ENCODE data around the gene GDI1. TPM values are rescaled to one million over a fixed set of nuclear protein-coding genes. Genes with fewer than 3 reads are reported as not detected.
A peak's percentile ranks its signal among the peaks of the same experiment; 100 is the strongest.

The GDI1 gene
- total and polyA plus RNA-seq, 2 of the 8 experiments (the other 6 are each of a cell fraction or from before 2014, with no cell fraction given) = 83.1 to 136 TPM

DNA sequence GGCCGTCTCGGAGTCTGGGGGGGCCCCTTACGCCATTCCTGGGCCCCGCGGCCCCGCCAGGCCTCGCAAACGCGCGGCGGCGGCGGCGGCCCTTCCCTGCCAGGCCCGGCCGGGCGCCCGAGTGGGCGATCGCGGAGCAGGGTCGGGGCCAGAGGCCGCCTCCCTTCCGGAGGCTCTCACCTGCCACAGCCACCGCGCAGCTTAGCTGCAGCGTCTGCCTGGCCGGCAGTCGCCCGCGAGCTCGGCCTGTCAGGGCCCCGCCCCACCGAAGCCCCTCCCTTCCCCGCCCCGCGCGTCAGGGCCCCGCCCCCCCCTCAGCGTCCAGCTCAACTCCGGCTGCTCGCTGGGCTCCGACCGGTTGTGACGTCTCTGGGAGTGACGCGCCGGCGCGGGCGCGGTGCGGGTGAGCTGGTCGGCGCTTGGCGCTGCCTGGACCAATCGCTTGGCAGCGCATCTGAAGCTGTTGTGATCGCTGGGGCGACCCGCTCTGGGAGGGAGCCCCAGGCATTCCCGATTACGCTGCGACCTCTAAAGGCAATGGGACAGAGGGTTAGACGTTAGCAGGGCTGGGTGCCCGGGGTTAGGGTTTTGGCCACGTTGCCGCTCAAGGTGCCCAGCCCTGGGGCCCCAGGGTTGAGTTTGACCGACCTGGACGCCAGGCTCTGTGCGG lies 53.6 kb downstream of the GDI1 start, which contains the start of gene SLC10A3 (continued):
- peak in 1 of 2 experiments; percentile 54; a peak in 2 of 3 replicates for TF ChIP-seq POLR2A (IDR thresholded peaks at IDR 0.05; ENCODE audit: control extremely low read depth in 1 of 2, low read depth in 2 of 2, low read length in 2 of 2)
- no peak for TF ChIP-seq CHD1 (IDR thresholded peaks at IDR 0.05; ENCODE audit: low read depth, low read length)
- TF ChIP-seq SP4 (IDR thresholded peaks at IDR 0.05; ENCODE audit: low read length) = no peak
- TF ChIP-seq SIRT6 (IDR thresholded peaks at IDR 0.05; ENCODE audit: low read length) = no peak
- no peak for TF ChIP-seq E2F6 (IDR thresholded peaks at IDR 0.05)
- no peak for TF ChIP-seq SRF (IDR thresholded peaks at IDR 0.05; ENCODE audit: low read depth, low read length)
- TF ChIP-seq KDM5A (IDR thresholded peaks at IDR 0.05; ENCODE audit: low read length) = no peak
- TF ChIP-seq TAF1 (IDR thresholded peaks at IDR 0.05; ENCODE audit: low read depth, low read length) = peak; percentile 81
- TF ChIP-seq PHF8 (conservative IDR thresholded peaks at IDR 0.05; ENCODE audit: low read depth, low read length) = peak; percentile 52; the same call in 1 of the 2 replicates
- TF ChIP-seq ATF3 (IDR thresholded peaks at IDR 0.05; ENCODE audit: insufficient read depth, low read depth, low read length) = no peak
- TF ChIP-seq CBX5 (IDR thresholded peaks at IDR 0.05; ENCODE audit: low read depth, low read length) = no peak
- TF ChIP-seq TBP (IDR thresholded peaks at IDR 0.05; ENCODE audit: low read depth, low read length) = peak; percentile 58
- peak; percentile 45 for TF ChIP-seq TAF7 (optimal IDR thresholded peaks at IDR 0.05; ENCODE audit: borderline replicate concordance, low read depth, low read length)
- TF ChIP-seq POLR2AphosphoS5 (IDR thresholded peaks at IDR 0.05; ENCODE audit: low read depth, low read length) = peak; percentile 50

Small RNA genes within 50 kb of the gene (microRNA-seq; reads per million reads assigned to microRNA genes)
- gene MIR6858 (ENCODE audit: borderline microRNAs expressed in 2 of 2, borderline number of aligned reads in 2 of 2, borderline replicate concordance in 1 of 2) = 0 to 0.41 reads per million in 2 experiments

Small RNA genes within 50 kb of the gene (small RNA-seq; reads per million reads assigned to genes)
- gene MIR6858 (ENCODE audit: insufficient read depth) (0.51 reads per million), gene SNORA70 (ENCODE audit: insufficient read depth) (not detected)

Other genes with a start within 250 kb of the GDI1 start
- not detected in 2 replicates for gene OPN1MW2, start 217.4 kb upstream of the GDI1 start, total RNA-seq (2021; fragmentation: NEBNext Ultra II Directional; extraction: Animal tissue kit (Norgen Biotek cat#: 25700))
- not detected in 2 replicates for gene OPN1MW2, start 217.4 kb upstream of the GDI1 start, polyA plus RNA-seq (2011; rRNA removed)
- not detected in 2 replicates for gene OPN1MW3, start 179.6 kb upstream of the GDI1 start, total RNA-seq (2021; fragmentation: NEBNext Ultra II Directional; extraction: Animal tissue kit (Norgen Biotek cat#: 25700))
- gene OPN1MW3, start 179.6 kb upstream of the GDI1 start, polyA plus RNA-seq (2011; rRNA removed) = not detected in 2 replicates
- not detected in 2 replicates for gene TEX28, start 142.0 kb upstream of the GDI1 start, total RNA-seq (2021; fragmentation: NEBNext Ultra II Directional; extraction: Animal tissue kit (Norgen Biotek cat#: 25700))
- not detected in 2 replicates for gene TEX28, start 142.0 kb upstream of the GDI1 start, polyA plus RNA-seq (2011; rRNA removed)
- gene TKTL1, start 141.4 kb upstream of the GDI1 start, total RNA-seq (2021; fragmentation: NEBNext Ultra II Directional; extraction: Animal tissue kit (Norgen Biotek cat#: 25700)) = not detected in 2 replicates
- 0.03 and 0.05 TPM in 2 replicates for gene TKTL1, start 141.4 kb upstream of the GDI1 start, polyA plus RNA-seq (2011; rRNA removed)
- 925 and 957 TPM in 2 replicates for gene FLNA, start 62.5 kb upstream of the GDI1 start, total RNA-seq (2021; fragmentation: NEBNext Ultra II Directional; extraction: Animal tissue kit (Norgen Biotek cat#: 25700))
- gene FLNA, start 62.5 kb upstream of the GDI1 start, polyA plus RNA-seq (2011; rRNA removed) = 315 and 451 TPM in 2 replicates
- 104 and 109 TPM in 2 replicates for gene EMD, start 57.9 kb upstream of the GDI1 start, total RNA-seq (2021; fragmentation: NEBNext Ultra II Directional; extraction: Animal tissue kit (Norgen Biotek cat#: 25700))
- gene EMD, start 57.9 kb upstream of the GDI1 start, polyA plus RNA-seq (2011; rRNA removed) = 45.5 and 128 TPM in 2 replicates
- 2,633 and 2,739 TPM in 2 replicates for gene RPL10, start 38.8 kb upstream of the GDI1 start, total RNA-seq (2021; fragmentation: NEBNext Ultra II Directional; extraction: Animal tissue kit (Norgen Biotek cat#: 25700))
- 4,127 and 4,293 TPM in 2 replicates for gene RPL10, start 38.8 kb upstream of the GDI1 start, polyA plus RNA-seq (2011; rRNA removed)
- gene DNASE1L1, start 27.9 kb upstream of the GDI1 start, total RNA-seq (2021; fragmentation: NEBNext Ultra II Directional; extraction: Animal tissue kit (Norgen Biotek cat#: 25700)) = 8.7 and 10.3 TPM in 2 replicates
- gene DNASE1L1, start 27.9 kb upstream of the GDI1 start, polyA plus RNA-seq (2011; rRNA removed) = 30.0 and 30.4 TPM in 2 replicates
- 23.9 and 25.3 TPM in 2 replicates for gene TAFAZZIN, start 25.6 kb upstream of the GDI1 start, total RNA-seq (2021; fragmentation: NEBNext Ultra II Directional; extraction: Animal tissue kit (Norgen Biotek cat#: 25700))
- gene TAFAZZIN, start 25.6 kb upstream of the GDI1 start, polyA plus RNA-seq (2011; rRNA removed) = 28.6 and 42.8 TPM in 2 replicates
- 44.6 and 46.7 TPM in 2 replicates for gene ATP6AP1, start 8.5 kb upstream of the GDI1 start, total RNA-seq (2021; fragmentation: NEBNext Ultra II Directional; extraction: Animal tissue kit (Norgen Biotek cat#: 25700))
- 80.8 and 87.8 TPM in 2 replicates for gene ATP6AP1, start 8.5 kb upstream of the GDI1 start, polyA plus RNA-seq (2011; rRNA removed)
- 48.7 and 51.7 TPM in 2 replicates for gene FAM50A, start 7.0 kb downstream of the GDI1 start, total RNA-seq (2021; fragmentation: NEBNext Ultra II Directional; extraction: Animal tissue kit (Norgen Biotek cat#: 25700))
- gene FAM50A, start 7.0 kb downstream of the GDI1 start, polyA plus RNA-seq (2011; rRNA removed) = 30.7 and 37.2 TPM in 2 replicates
- 18.2 and 23.5 TPM in 2 replicates for gene PLXNA3, start 21.1 kb downstream of the GDI1 start, total RNA-seq (2021; fragmentation: NEBNext Ultra II Directional; extraction: Animal tissue kit (Norgen Biotek cat#: 25700))
- 10.7 and 23.5 TPM in 2 replicates for gene PLXNA3, start 21.1 kb downstream of the GDI1 start, polyA plus RNA-seq (2011; rRNA removed)
- 44.2 and 44.5 TPM in 2 replicates for gene LAGE3, start 42.1 kb downstream of the GDI1 start, total RNA-seq (2021; fragmentation: NEBNext Ultra II Directional; extraction: Animal tissue kit (Norgen Biotek cat#: 25700))
- gene LAGE3, start 42.1 kb downstream of the GDI1 start, polyA plus RNA-seq (2011; rRNA removed) = 102 and 110 TPM in 2 replicates
- 31.7 and 34.2 TPM in 2 replicates for gene UBL4A, start 49.5 kb downstream of the GDI1 start, total RNA-seq (2021; fragmentation: NEBNext Ultra II Directional; extraction: Animal tissue kit (Norgen Biotek cat#: 25700))
- gene UBL4A, start 49.5 kb downstream of the GDI1 start, polyA plus RNA-seq (2011; rRNA removed) = 23.1 and 31.0 TPM in 2 replicates
- gene SLC10A3, start 53.5 kb downstream of the GDI1 start, total RNA-seq (2021; fragmentation: NEBNext Ultra II Directional; extraction: Animal tissue kit (Norgen Biotek cat#: 25700)) = 6.8 and 8.2 TPM in 2 replicates
- gene SLC10A3, start 53.5 kb downstream of the GDI1 start, polyA plus RNA-seq (2011; rRNA removed) = 9.5 and 11.0 TPM in 2 replicates
- gene FAM3A, start 79.1 kb downstream of the GDI1 start, total RNA-seq (2021; fragmentation: NEBNext Ultra II Directional; extraction: Animal tissue kit (Norgen Biotek cat#: 25700)) = 16.2 and 21.7 TPM in 2 replicates
- gene FAM3A, start 79.1 kb downstream of the GDI1 start, polyA plus RNA-seq (2011; rRNA removed) = 18.6 and 28.1 TPM in 2 replicates
- 55.1 and 61.7 TPM in 2 replicates for gene G6PD, start 109.7 kb downstream of the GDI1 start, total RNA-seq (2021; fragmentation: NEBNext Ultra II Directional; extraction: Animal tissue kit (Norgen Biotek cat#: 25700))
- 47.3 and 88.4 TPM in 2 replicates for gene G6PD, start 109.7 kb downstream of the GDI1 start, polyA plus RNA-seq (2011; rRNA removed)
- 18.1 and 18.7 TPM in 2 replicates for gene IKBKG, start 110.5 kb downstream of the GDI1 start, total RNA-seq (2021; fragmentation: NEBNext Ultra II Directional; extraction: Animal tissue kit (Norgen Biotek cat#: 25700))
- 17.5 and 33.3 TPM in 2 replicates for gene IKBKG, start 110.5 kb downstream of the GDI1 start, polyA plus RNA-seq (2011; rRNA removed)
- not detected in 2 replicates for gene CTAG1A, start 148.0 kb downstream of the GDI1 start, total RNA-seq (2021; fragmentation: NEBNext Ultra II Directional; extraction: Animal tissue kit (Norgen Biotek cat#: 25700))
- gene CTAG1A, start 148.0 kb downstream of the GDI1 start, polyA plus RNA-seq (2011; rRNA removed) = not detected in 2 replicates
- gene CTAG1B, start 182.1 kb downstream of the GDI1 start, total RNA-seq (2021; fragmentation: NEBNext Ultra II Directional; extraction: Animal tissue kit (Norgen Biotek cat#: 25700)) = not detected in 2 replicates
- not detected in 2 replicates for gene CTAG1B, start 182.1 kb downstream of the GDI1 start, polyA plus RNA-seq (2011; rRNA removed)
- gene CTAG2, start 216.4 kb downstream of the GDI1 start, total RNA-seq (2021; fragmentation: NEBNext Ultra II Directional; extraction: Animal tissue kit (Norgen Biotek cat#: 25700)) = not detected in 2 replicates
- not detected in 2 replicates for gene CTAG2, start 216.4 kb downstream of the GDI1 start, polyA plus RNA-seq (2011; rRNA removed)

All from H1 (cell line).